GM12801 (cell line): Measurements from ENCODE around the gene AKAP13.

Experiments used
- TF ChIP-seq, protein P1 (sequence below): IDR thresholded peaks from one replicate; pipeline ENCODE4 v1.5.1; 2011; ENCODE audit warnings: control low read depth; ENCODE audit not compliant: insufficient read length; ENCODE audit errors: extremely low read depth

AKAP13 gene

DNA sequence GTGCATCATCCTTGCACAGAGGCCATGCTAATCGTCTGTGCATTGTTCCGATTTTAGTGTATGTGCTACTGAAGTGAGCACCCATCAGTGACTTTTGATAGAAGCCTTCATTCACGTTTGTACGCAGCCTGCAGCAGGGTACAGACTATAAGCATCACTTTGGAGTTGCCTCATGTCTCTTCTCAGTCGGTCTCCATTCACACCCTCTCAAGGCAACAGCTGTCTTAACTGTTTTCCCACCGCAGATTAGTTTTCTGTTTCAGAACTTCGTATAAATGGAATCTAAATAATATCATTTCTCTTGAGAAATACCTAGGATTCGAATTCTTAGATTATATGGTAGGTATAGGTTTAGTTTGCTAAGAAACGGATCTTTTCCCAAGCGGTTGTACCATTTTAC lies 271.1 kb downstream of the AKAP13 start:
- TF ChIP-seq, protein P1, sequence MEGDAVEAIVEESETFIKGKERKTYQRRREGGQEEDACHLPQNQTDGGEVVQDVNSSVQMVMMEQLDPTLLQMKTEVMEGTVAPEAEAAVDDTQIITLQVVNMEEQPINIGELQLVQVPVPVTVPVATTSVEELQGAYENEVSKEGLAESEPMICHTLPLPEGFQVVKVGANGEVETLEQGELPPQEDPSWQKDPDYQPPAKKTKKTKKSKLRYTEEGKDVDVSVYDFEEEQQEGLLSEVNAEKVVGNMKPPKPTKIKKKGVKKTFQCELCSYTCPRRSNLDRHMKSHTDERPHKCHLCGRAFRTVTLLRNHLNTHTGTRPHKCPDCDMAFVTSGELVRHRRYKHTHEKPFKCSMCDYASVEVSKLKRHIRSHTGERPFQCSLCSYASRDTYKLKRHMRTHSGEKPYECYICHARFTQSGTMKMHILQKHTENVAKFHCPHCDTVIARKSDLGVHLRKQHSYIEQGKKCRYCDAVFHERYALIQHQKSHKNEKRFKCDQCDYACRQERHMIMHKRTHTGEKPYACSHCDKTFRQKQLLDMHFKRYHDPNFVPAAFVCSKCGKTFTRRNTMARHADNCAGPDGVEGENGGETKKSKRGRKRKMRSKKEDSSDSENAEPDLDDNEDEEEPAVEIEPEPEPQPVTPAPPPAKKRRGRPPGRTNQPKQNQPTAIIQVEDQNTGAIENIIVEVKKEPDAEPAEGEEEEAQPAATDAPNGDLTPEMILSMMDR: no peak

- TF ChIP-seq, protein P1: no peak
Measured at GRCh38 chr15:85652457-85652856, 272.1 kb downstream of the AKAP13 start.

DNA sequence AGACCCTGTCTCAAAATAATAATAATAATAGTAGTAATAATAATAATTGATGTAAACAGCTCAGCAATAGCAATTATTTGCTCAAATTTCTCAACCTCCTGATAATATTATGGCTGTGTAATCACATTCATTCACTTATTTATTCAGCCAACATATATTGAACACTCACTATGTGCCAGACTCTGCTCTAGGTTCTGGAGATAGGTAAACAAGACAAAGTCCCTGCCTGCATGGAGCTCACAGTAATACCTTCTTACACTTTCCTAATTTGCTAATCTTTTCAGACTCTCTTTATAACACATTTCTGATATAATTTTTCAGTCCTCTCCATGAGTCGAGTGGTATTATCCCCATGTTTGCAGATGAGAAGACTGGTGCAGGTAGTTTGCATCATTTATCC lies 276.7 kb downstream of the AKAP13 start:
- TF ChIP-seq, protein P1: no peak

- TF ChIP-seq, protein P1: no peak
Measured at GRCh38 chr15:85658816-85659215, 278.4 kb downstream of the AKAP13 start.

DNA sequence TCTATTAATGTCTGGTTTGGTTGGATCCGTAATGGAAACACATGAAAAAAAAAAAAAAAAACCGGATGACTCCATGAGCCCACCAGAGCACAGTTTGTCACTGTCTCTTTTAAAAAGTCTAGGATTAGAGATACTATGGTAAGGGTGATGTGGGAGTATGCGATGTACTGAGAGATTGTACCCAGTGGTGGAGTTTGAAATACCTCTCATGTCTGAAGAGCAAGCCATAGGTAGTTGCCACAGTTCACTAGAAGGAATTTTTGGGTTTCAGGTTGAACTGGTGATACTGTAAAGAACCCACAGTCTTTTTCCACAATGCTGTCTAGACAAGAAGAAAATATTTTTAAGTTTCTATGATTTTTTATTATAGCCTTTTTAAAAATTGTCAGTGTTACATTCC lies 281.5 kb downstream of the AKAP13 start:
- TF ChIP-seq, protein P1: no peak

DNA sequence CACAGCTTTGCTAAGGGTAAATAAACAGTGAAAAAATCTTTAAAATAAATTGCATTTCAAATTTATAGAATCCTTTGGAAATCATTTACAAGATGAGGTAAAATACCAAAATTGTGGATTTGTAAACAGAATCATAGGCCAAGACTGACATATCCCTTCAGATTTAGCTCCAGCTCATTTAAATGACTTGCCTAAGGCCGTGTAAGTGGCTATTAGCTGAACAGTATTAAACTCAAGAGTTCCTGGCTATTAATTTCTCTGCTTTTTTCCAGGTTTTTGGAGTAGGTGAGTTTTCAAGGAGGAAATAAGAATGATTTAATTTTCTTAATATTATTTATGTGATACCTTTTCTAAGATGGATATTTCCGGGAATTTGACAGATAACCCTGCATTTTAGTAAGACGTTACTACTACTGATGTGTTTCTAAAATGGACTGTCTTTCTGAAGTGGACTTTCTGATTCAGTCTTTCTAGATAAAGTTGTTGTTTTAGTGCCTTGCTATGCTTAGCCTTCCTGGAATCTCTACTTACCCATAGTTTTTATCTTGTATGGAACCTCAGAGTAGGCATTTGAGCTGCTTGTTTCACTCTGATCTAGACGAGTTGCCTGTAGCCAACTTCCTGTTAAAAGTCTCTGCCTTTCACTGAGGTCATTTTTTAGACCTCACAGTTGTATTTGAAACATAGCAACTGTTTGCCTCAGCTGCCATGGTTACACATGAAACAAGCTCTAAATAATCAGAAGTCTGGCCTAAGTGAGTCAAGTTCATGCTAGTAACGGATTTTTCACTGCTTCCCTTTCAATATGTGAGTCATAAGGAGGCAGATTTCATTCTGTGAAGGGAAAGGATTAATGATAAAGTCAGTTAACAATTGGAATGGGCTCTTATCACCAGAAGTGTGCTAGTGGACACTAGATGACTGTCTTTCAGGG lies 287.4 kb downstream of the AKAP13 start:
- TF ChIP-seq, protein P1: no peak

GRCh38 chr15:85671156-85671555 lies 290.8 kb downstream of the AKAP13 start:
- TF ChIP-seq, protein P1: no peak
